ENCODE measurements around the gene NSMCE1.

The NSMCE1 gene

GRCh38 chr16:27304881-27305745, 36.5 kb upstream of the NSMCE1 start:
- Histone ChIP-seq H3K79me2 (ENCODE audit: low read length) (no peaks in the 10 kb centered on the region), H3K4me2 (ENCODE audit: low read length) (no peak overlapping the region), H3K4me1 (ENCODE audit: low read length) (no peaks in the 10 kb centered on the region), H3K4me3 (ENCODE audit: low read length) (no peak overlapping the region), H4K20me1 (ENCODE audit: insufficient read depth, low read length) (no peaks in the 10 kb centered on the region), H3K36me3 (replicated peaks; ENCODE audit: low read depth, low read length) (no peaks in the 10 kb centered on the region), H3K27me3 (ENCODE audit: low read depth, low read length) (peaks cover 20% of the 10 kb centered on the region; the same call in 1 of the 2 replicates), H3K9ac (ENCODE audit: low read length) (no peak overlapping the region), H3K27ac (ENCODE audit: low read length) (no peak overlapping the region), H2AFZ (ENCODE audit: low read depth, low read length) (no peak overlapping the region), H3K9me3 (ENCODE audit: insufficient read depth, low read length) (no peaks in the 10 kb centered on the region)
- TF ChIP-seq CTCF (IDR thresholded peaks at IDR 0.05; ENCODE audit: low read depth, low read length) (no peak), EZH2phosphoT487 (IDR thresholded peaks at IDR 0.05; ENCODE audit: low read depth) (no peak)

- Histone ChIP-seq H4K20me1 (ENCODE audit: insufficient read depth, low read length) (no peaks in the 10 kb centered on the region), H3K9ac (ENCODE audit: low read length) (no peak overlapping the region), H3K4me3 (ENCODE audit: low read length) (no peak overlapping the region), H3K4me1 (ENCODE audit: low read length) (no peaks in the 10 kb centered on the region), H3K4me2 (ENCODE audit: low read length) (no peak overlapping the region), H2AFZ (ENCODE audit: low read depth, low read length) (no peak overlapping the region), H3K9me3 (ENCODE audit: insufficient read depth, low read length) (no peaks in the 10 kb centered on the region), H3K36me3 (replicated peaks; ENCODE audit: low read depth, low read length) (no peaks in the 10 kb centered on the region), H3K79me2 (ENCODE audit: low read length) (no peaks in the 10 kb centered on the region), H3K27me3 (ENCODE audit: low read depth, low read length) (peaks cover 25% of the 10 kb centered on the region; the same call in 1 of the 2 replicates), H3K27ac (ENCODE audit: low read length) (no peak overlapping the region)
- TF ChIP-seq EZH2phosphoT487 (IDR thresholded peaks at IDR 0.05; ENCODE audit: low read depth) (no peak), CTCF (IDR thresholded peaks at IDR 0.05; ENCODE audit: low read depth, low read length) (no peak)
Measured at GRCh38 chr16:27304102-27304501, 35.5 kb upstream of the NSMCE1 start.

- H3K9me3 ChIP-seq (ENCODE audit: insufficient read depth, low read length): no peaks in the 10 kb centered on the region
- no peaks in the 10 kb centered on the region for H3K79me2 ChIP-seq (ENCODE audit: low read length)
- no peak overlapping the region for H3K9ac ChIP-seq (ENCODE audit: low read length)
- TF ChIP-seq CTCF (IDR thresholded peaks at IDR 0.05; ENCODE audit: low read depth, low read length) (no peak), EZH2phosphoT487 (IDR thresholded peaks at IDR 0.05; ENCODE audit: low read depth) (no peak)
- H3K27ac ChIP-seq (ENCODE audit: low read length): no peak overlapping the region
- H3K27me3 ChIP-seq (ENCODE audit: low read depth, low read length): peaks cover 22% of the 10 kb centered on the region; the same call in 1 of the 2 replicates
- no peak overlapping the region for H2AFZ ChIP-seq (ENCODE audit: low read depth, low read length)
- no peaks in the 10 kb centered on the region for H3K4me1 ChIP-seq (ENCODE audit: low read length)
- H4K20me1 ChIP-seq (ENCODE audit: insufficient read depth, low read length): no peaks in the 10 kb centered on the region
- H3K4me3 ChIP-seq (ENCODE audit: low read length): no peak overlapping the region
- H3K4me2 ChIP-seq (ENCODE audit: low read length): no peak overlapping the region
- no peaks in the 10 kb centered on the region for H3K36me3 ChIP-seq (replicated peaks; ENCODE audit: low read depth, low read length)
Measured at GRCh38 chr16:27303256-27304100, 34.9 kb upstream of the NSMCE1 start.

GRCh38 chr16:27302126-27302525, 33.6 kb upstream of the NSMCE1 start:
- H2AFZ ChIP-seq (ENCODE audit: low read depth, low read length): no peak overlapping the region
- H3K9me3 ChIP-seq (ENCODE audit: insufficient read depth, low read length): no peaks in the 10 kb centered on the region
- H3K27me3 ChIP-seq (ENCODE audit: low read depth, low read length): peaks cover 19% of the 10 kb centered on the region; the same call in 1 of the 2 replicates
- no peak overlapping the region for H3K9ac ChIP-seq (ENCODE audit: low read length)
- H3K36me3 ChIP-seq (replicated peaks; ENCODE audit: low read depth, low read length): no peaks in the 10 kb centered on the region
- H3K4me3 ChIP-seq (ENCODE audit: low read length): no peak overlapping the region
- no peak overlapping the region for H3K27ac ChIP-seq (ENCODE audit: low read length)
- no peak overlapping the region for H3K4me2 ChIP-seq (ENCODE audit: low read length)
- no peaks in the 10 kb centered on the region for H3K4me1 ChIP-seq (ENCODE audit: low read length)
- no peaks in the 10 kb centered on the region for H3K79me2 ChIP-seq (ENCODE audit: low read length)
- TF ChIP-seq CTCF (IDR thresholded peaks at IDR 0.05; ENCODE audit: low read depth, low read length) (no peak), EZH2phosphoT487 (IDR thresholded peaks at IDR 0.05; ENCODE audit: low read depth) (no peak)
- H4K20me1 ChIP-seq (ENCODE audit: insufficient read depth, low read length): no peaks in the 10 kb centered on the region
